H1 (cell line): ENCODE data around the gene C2CD4C.

Experiments
- SRF ChIP-seq: IDR thresholded peaks from 2 replicates; pipeline ENCODE4 v1.6.1; 2011; ENCODE audit warnings: mild to moderate bottlenecking, low read depth, low read length, moderate library complexity
- TF ChIP-seq, protein P1 (sequence below): IDR thresholded peaks from 2 replicates; pipeline ENCODE4 v1.6.1; 2011; ENCODE audit warnings: low read length, improper control_type of control experiment
- TF ChIP-seq, protein P2 (sequence below), 3 experiments: IDR thresholded peaks; 1 replicate in 2 of 3; 2 replicates in 1 of 3; pipeline versions ENCODE4 v1.5.1 to v1.6.1; 2011; ENCODE audit warnings: low read length in 3 of 3, mild to moderate bottlenecking in 3 of 3, inconsistent platforms in 2 of 3, low read depth in 1 of 3, moderate library complexity in 1 of 3; ENCODE audit not compliant: insufficient read depth in 1 of 3; ENCODE audit errors: control extremely low read depth in 1 of 3

DNA sequence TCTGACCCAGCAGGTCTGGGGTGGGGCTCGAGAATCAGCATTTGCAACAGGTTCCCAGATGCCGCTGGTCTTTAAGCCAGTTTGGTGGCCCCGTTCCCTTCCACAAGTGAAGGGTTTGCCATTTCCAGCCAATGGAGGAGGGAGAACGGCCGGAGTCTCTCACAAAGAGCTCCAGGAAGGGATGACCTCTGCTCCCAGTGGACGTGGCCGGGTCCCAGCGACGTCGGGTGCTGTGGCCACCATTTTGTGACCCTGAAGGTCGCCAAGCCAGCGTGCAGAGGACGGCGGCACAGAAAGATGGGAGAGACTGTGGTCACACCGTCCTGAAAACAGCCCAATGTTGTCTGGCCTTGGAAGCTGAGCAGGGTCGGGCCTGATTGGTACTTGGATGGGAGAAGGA, 43.9 kb upstream of the C2CD4C start:
- TF ChIP-seq, protein P1, sequence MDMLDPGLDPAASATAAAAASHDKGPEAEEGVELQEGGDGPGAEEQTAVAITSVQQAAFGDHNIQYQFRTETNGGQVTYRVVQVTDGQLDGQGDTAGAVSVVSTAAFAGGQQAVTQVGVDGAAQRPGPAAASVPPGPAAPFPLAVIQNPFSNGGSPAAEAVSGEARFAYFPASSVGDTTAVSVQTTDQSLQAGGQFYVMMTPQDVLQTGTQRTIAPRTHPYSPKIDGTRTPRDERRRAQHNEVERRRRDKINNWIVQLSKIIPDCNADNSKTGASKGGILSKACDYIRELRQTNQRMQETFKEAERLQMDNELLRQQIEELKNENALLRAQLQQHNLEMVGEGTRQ = no peak
- TF ChIP-seq, protein P2, sequence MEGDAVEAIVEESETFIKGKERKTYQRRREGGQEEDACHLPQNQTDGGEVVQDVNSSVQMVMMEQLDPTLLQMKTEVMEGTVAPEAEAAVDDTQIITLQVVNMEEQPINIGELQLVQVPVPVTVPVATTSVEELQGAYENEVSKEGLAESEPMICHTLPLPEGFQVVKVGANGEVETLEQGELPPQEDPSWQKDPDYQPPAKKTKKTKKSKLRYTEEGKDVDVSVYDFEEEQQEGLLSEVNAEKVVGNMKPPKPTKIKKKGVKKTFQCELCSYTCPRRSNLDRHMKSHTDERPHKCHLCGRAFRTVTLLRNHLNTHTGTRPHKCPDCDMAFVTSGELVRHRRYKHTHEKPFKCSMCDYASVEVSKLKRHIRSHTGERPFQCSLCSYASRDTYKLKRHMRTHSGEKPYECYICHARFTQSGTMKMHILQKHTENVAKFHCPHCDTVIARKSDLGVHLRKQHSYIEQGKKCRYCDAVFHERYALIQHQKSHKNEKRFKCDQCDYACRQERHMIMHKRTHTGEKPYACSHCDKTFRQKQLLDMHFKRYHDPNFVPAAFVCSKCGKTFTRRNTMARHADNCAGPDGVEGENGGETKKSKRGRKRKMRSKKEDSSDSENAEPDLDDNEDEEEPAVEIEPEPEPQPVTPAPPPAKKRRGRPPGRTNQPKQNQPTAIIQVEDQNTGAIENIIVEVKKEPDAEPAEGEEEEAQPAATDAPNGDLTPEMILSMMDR (IDR thresholded peaks at IDR 0.05; ENCODE audit: control extremely low read depth in 1 of 3, insufficient read depth in 1 of 3, low read depth in 1 of 3, low read length in 3 of 3) = no peak
- no peak for TF ChIP-seq SRF
